ENCODE results near the gene SLC7A5. TPM values are rescaled to one million over a fixed set of nuclear protein-coding genes. Genes with fewer than 3 reads are reported as not detected.

The SLC7A5 gene
- total RNA-seq, 6 donors from 2014 or later = 4.7 to 20.4 (median 8.5) TPM

GRCh38 chr16:87832741-87833502 lies 36.4 kb downstream of the SLC7A5 start:
- Histone ChIP-seq H3K4me3 (no peak overlapping the region), H3K36me3 (peaks cover 0 to 18% (median 4%) of the 10 kb centered on the region in 4 donors), H3K9me3 (no peaks in the 10 kb centered on the region), H3K27me3 (no peaks in the 10 kb centered on the region), H3K27ac (no peak overlapping the region), H3K4me1 (peaks cover 0 to 4% (median 0%) of the 10 kb centered on the region in 4 donors)
- 84 to 94% methylated on average over 16 to 23 of the region's 34 CpGs for WGBS, 2 donors
- ATAC-seq (ENCODE audit: low FRiP score in 2 of 2) (no peak), DNase-seq (peak in 1 of 2 donors; percentile 81)
- TF ChIP-seq, protein P1, sequence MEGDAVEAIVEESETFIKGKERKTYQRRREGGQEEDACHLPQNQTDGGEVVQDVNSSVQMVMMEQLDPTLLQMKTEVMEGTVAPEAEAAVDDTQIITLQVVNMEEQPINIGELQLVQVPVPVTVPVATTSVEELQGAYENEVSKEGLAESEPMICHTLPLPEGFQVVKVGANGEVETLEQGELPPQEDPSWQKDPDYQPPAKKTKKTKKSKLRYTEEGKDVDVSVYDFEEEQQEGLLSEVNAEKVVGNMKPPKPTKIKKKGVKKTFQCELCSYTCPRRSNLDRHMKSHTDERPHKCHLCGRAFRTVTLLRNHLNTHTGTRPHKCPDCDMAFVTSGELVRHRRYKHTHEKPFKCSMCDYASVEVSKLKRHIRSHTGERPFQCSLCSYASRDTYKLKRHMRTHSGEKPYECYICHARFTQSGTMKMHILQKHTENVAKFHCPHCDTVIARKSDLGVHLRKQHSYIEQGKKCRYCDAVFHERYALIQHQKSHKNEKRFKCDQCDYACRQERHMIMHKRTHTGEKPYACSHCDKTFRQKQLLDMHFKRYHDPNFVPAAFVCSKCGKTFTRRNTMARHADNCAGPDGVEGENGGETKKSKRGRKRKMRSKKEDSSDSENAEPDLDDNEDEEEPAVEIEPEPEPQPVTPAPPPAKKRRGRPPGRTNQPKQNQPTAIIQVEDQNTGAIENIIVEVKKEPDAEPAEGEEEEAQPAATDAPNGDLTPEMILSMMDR (IDR thresholded peaks at IDR 0.05) = no peak
- TF ChIP-seq POLR2A (IDR thresholded peaks at IDR 0.05) = no peak
- no peak for TF ChIP-seq EP300 (IDR thresholded peaks at IDR 0.05)
- no peak for TF ChIP-seq POLR2AphosphoS5 (IDR thresholded peaks at IDR 0.05)

- DNase-seq (no peak), ATAC-seq (ENCODE audit: low FRiP score in 2 of 2) (no peak)
- 58 to 81% methylated on average over 2 to 6 of the region's 6 CpGs for WGBS, 2 donors
- H3K27me3 ChIP-seq = no peaks in the 10 kb centered on the region
- no peak for TF ChIP-seq POLR2A (IDR thresholded peaks at IDR 0.05)
- no peak for TF ChIP-seq POLR2AphosphoS5 (IDR thresholded peaks at IDR 0.05)
- TF ChIP-seq EP300 (IDR thresholded peaks at IDR 0.05) = no peak
- TF ChIP-seq, protein P1 (IDR thresholded peaks at IDR 0.05) = no peak
- peaks cover 0 to 18% (median 4%) of the 10 kb centered on the region in 4 donors for H3K36me3 ChIP-seq
- H3K4me3 ChIP-seq = no peak overlapping the region
- no peak overlapping the region for H3K27ac ChIP-seq
- H3K4me1 ChIP-seq = peaks cover 0 to 1% (median 0%) of the 10 kb centered on the region in 4 donors
- no peaks in the 10 kb centered on the region for H3K9me3 ChIP-seq
Observed at GRCh38 chr16:87832137-87832527, 37.2 kb downstream of the SLC7A5 start.

- ATAC-seq (ENCODE audit: low FRiP score in 2 of 2) (no peak), DNase-seq (peak in 1 of 2 donors; percentile 73)
- TF ChIP-seq, protein P1 (IDR thresholded peaks at IDR 0.05) = no peak
- TF ChIP-seq POLR2AphosphoS5 (IDR thresholded peaks at IDR 0.05) (no peak), POLR2A (IDR thresholded peaks at IDR 0.05) (no peak), EP300 (IDR thresholded peaks at IDR 0.05) (no peak)
- Histone ChIP-seq H3K27ac (no peak overlapping the region), H3K4me3 (no peak overlapping the region), H3K4me1 (no peaks in the 10 kb centered on the region), H3K27me3 (no peaks in the 10 kb centered on the region), H3K9me3 (no peaks in the 10 kb centered on the region), H3K36me3 (peaks cover 0 to 15% (median 4%) of the 10 kb centered on the region in 4 donors)
- WGBS, 2 donors = 84 to 91% methylated on average over 22 to 31 of the region's 31 CpGs
Observed at GRCh38 chr16:87831421-87832136, 37.7 kb downstream of the SLC7A5 start.

DNA sequence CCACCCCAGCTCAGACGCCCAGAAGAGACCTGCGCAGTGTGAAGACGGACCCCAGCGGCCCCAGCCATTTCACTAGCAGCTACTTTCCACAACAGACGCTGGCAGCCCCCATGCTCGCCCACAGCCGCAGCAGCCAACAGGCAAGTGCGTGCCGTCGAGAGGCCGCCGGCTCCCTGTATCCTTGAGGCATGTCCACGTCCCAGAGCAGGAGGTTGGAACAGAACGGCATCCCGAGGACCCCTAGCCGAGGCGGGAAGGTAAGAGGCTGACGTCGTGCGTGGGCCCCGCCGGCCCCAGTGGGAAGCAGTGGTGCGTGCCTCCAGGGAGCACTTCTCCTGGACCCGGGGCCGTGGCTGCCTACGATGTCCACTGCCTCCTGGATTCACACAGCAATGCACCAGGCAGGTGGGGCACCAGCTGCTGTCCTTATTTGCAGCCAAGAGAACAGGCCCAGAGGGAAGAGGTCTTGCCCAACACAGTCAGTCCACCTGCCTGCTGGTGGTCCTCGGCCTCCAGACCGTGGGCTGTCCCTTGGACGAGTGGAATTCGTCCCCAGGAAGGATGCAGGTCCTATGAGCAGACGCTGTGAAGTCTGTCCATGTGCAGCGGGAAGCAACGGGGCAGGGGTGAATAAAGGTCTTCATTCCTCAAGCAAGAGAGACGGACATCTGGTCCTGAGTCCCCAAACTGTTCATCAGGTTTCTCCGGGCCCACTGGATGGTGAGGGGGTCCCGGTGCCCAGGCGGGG lies 38.5 kb downstream of the SLC7A5 start:
- H3K36me3 ChIP-seq = peaks cover 0 to 10% (median 4%) of the 10 kb centered on the region in 4 donors
- 87 to 92% methylated on average over 11 to 36 of the region's 37 CpGs for WGBS, 2 donors

More for the DNA sequence above, 38.5 kb downstream of the SLC7A5 start:
- Histone ChIP-seq H3K27ac (no peak overlapping the region), H3K4me3 (no peak overlapping the region), H3K4me1 (no peaks in the 10 kb centered on the region), H3K27me3 (no peaks in the 10 kb centered on the region), H3K9me3 (no peaks in the 10 kb centered on the region)
- ATAC-seq (ENCODE audit: low FRiP score in 2 of 2) = no peak
- peak in 1 of 2 donors; percentile 82 for DNase-seq
- no peak for TF ChIP-seq EP300 (IDR thresholded peaks at IDR 0.05)
- TF ChIP-seq, protein P1 (IDR thresholded peaks at IDR 0.05) = no peak
- no peak for TF ChIP-seq POLR2AphosphoS5 (IDR thresholded peaks at IDR 0.05)
- no peak for TF ChIP-seq POLR2A (IDR thresholded peaks at IDR 0.05)
